ENCODE results near the gene TP63. TPM values are rescaled to one million over a fixed set of nuclear protein-coding genes. Genes with fewer than 3 reads are reported as not detected.

The TP63 gene
- total RNA-seq, 1 donor from 2014 or later, result not detected

DNA sequence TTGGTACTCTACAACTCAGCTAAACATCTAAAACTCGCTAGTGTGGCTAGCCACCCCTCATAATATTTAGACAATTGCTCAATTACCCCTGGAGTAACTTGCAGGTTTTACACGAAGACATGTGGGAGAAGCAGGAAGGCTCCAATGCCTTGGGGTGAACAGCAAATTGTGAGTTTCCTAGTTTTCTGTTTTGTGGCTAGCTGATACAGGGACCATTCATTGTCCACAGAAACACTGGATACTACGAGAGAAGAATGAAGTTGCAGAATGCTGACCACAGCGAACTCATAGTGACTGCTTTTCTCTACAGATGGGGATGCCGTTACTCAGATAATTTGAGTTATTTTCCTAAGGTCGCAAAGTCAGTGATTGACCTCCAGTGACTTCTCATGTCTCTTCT is 276.6 kb downstream of the TP63 start:
- no peak for DNase-seq (ENCODE audit: low read depth)
- no peak for TF ChIP-seq CTCF (conservative IDR thresholded peaks at IDR 0.05; ENCODE audit: low read depth, low read length)
- H3K4me3 ChIP-seq (ENCODE audit: low read depth, low read length), result no peak overlapping the region

GRCh38 chr3:189908646-189909045 is 277.5 kb downstream of the TP63 start:
- TF ChIP-seq CTCF (conservative IDR thresholded peaks at IDR 0.05; ENCODE audit: low read depth, low read length), result no peak
- H3K4me3 ChIP-seq (ENCODE audit: low read depth, low read length), result no peak overlapping the region
- DNase-seq (ENCODE audit: low read depth), result no peak

- no peak for DNase-seq (ENCODE audit: low read depth)
- TF ChIP-seq CTCF (conservative IDR thresholded peaks at IDR 0.05; ENCODE audit: low read depth, low read length), result no peak
- H3K4me3 ChIP-seq (ENCODE audit: low read depth, low read length), result no peak overlapping the region
Observed at GRCh38 chr3:189909139-189909538, 277.9 kb downstream of the TP63 start.

GRCh38 chr3:189909573-189909972 is 278.4 kb downstream of the TP63 start:
- no peak overlapping the region for H3K4me3 ChIP-seq (ENCODE audit: low read depth, low read length)
- no peak for DNase-seq (ENCODE audit: low read depth)
- no peak for TF ChIP-seq CTCF (conservative IDR thresholded peaks at IDR 0.05; ENCODE audit: low read depth, low read length)

- TF ChIP-seq CTCF (conservative IDR thresholded peaks at IDR 0.05; ENCODE audit: low read depth, low read length), result no peak
- DNase-seq (ENCODE audit: low read depth), result no peak
- no peak overlapping the region for H3K4me3 ChIP-seq (ENCODE audit: low read depth, low read length)
Observed at GRCh38 chr3:189911001-189911400, 279.8 kb downstream of the TP63 start.

- DNase-seq (ENCODE audit: low read depth), result peak; percentile 91
- no peak for TF ChIP-seq CTCF (conservative IDR thresholded peaks at IDR 0.05; ENCODE audit: low read depth, low read length)
- no peak overlapping the region for H3K4me3 ChIP-seq (ENCODE audit: low read depth, low read length)
Observed at GRCh38 chr3:189914799-189915198, 283.6 kb downstream of the TP63 start.

- TF ChIP-seq CTCF (conservative IDR thresholded peaks at IDR 0.05; ENCODE audit: low read depth, low read length), result no peak
- DNase-seq (ENCODE audit: low read depth), result no peak
- no peak overlapping the region for H3K4me3 ChIP-seq (ENCODE audit: low read depth, low read length)
Observed at GRCh38 chr3:189921770-189922169, 290.6 kb downstream of the TP63 start.
